K562 treated with DMSO at 1 percent for 48 hours (cell line): Measurements from ENCODE around the gene EIF3K. TPM values are rescaled to one million over a fixed set of nuclear protein-coding genes. Genes with fewer than 3 reads are reported as not detected.

ENCODE experiments used
- total RNA-seq: library from RNA; unstranded; fragments of 300-600 nt; gene quantifications from 2 replicates; pipeline ENCODE4 v1.2.3, GENCODE V29; 2022; ENCODE audit warnings: low replicate concordance; ENCODE audit errors: extremely low read depth

EIF3K gene
- 965 TPM in 1 of 2 replicates, not detected in the other for total RNA-seq

GRCh38 chr19:38618590-38619360 is at the start of gene EIF3K:
TSS of gene EIF3K (plus strand) at chr19:38619188. CDS start at chr19:38619269, 81 bp downstream.

GRCh38 chr19:38617764-38618589 is 1.0 kb upstream of the EIF3K start, which contains the start of gene MAP4K1:
TSS of gene MAP4K1 (minus strand) at chr19:38617953. CDS start at chr19:38617895, 58 bp downstream.

GRCh38 chr19:38647368-38647965 is 28.5 kb downstream of the EIF3K start, which contains the start of gene ACTN4:
TSS of gene ACTN4 (plus strand) at chr19:38647649. CDS start at chr19:38647746, 97 bp downstream.

Other genes starting within 250 kb of the EIF3K start
- not detected in 2 replicates for gene PSMD8, start 244.6 kb upstream of the EIF3K start, total RNA-seq
- gene GGN, start 231.2 kb upstream of the EIF3K start, total RNA-seq = not detected in 2 replicates
- gene SPRED3, start 230.5 kb upstream of the EIF3K start, total RNA-seq = not detected in 2 replicates
- gene FAM98C, start 216.1 kb upstream of the EIF3K start, total RNA-seq = not detected in 2 replicates
- not detected in 2 replicates for gene RASGRP4, start 193.0 kb upstream of the EIF3K start, total RNA-seq
- gene RYR1, start 185.5 kb upstream of the EIF3K start, total RNA-seq = not detected in 2 replicates
- gene MAP4K1, start 1.2 kb upstream of the EIF3K start, total RNA-seq = not detected in 2 replicates
- 239 TPM in 1 of 2 replicates, not detected in the other for gene ACTN4, start 28.5 kb downstream of the EIF3K start, total RNA-seq
- not detected in 2 replicates for gene CAPN12, start 125.3 kb downstream of the EIF3K start, total RNA-seq
- gene LGALS7, start 154.3 kb downstream of the EIF3K start, total RNA-seq = not detected in 2 replicates
- gene LGALS7B, start 170.0 kb downstream of the EIF3K start, total RNA-seq = not detected in 2 replicates
- gene LGALS4, start 193.8 kb downstream of the EIF3K start, total RNA-seq = not detected in 2 replicates
- gene ECH1, start 212.6 kb downstream of the EIF3K start, total RNA-seq = not detected in 2 replicates
- not detected in 2 replicates for gene HNRNPL, start 230.8 kb downstream of the EIF3K start, total RNA-seq